OCI-LY1 (cell line): ENCODE data around the gene NKX2-8.
A peak's percentile ranks its signal among the peaks of the same experiment; 100 is the strongest.

Experiments
- H2AFZ ChIP-seq: fragments of 200-600 bp; sonication (generic), shearing (Covaris generic); 2 replicates; pipeline ENCODE4 v1.6.0; 2014; ENCODE audit warnings: antibody characterized with exemption, mild to moderate bottlenecking, low read length
- H3F3A ChIP-seq: fragments of 200-600 bp; sonication (generic), shearing (Covaris generic); 2 replicates; pipeline ENCODE4 v1.6.0; 2014; ENCODE audit warnings: mild to moderate bottlenecking, antibody characterized with exemption, low read length, moderate library complexity; ENCODE audit not compliant: insufficient read depth
- H3K27ac ChIP-seq: fragments of 200-600 bp; sonication (generic); 2 replicates; pipeline ENCODE4 v1.5.1; 2014; ENCODE audit warnings: low read length, mixed run types, mild to moderate bottlenecking, low read depth; ENCODE audit not compliant: poor library complexity, severe bottlenecking
- H3K27me3 ChIP-seq: fragments of 200-600 bp; sonication (generic); 2 replicates; pipeline ENCODE4 v1.6.0; 2014; ENCODE audit warnings: antibody characterized with exemption, mild to moderate bottlenecking, low read length, moderate library complexity; ENCODE audit not compliant: insufficient read depth
- H3K36me3 ChIP-seq: fragments of 200-600 bp; sonication (generic); 2 replicates; pipeline ENCODE4 v1.6.1; 2014; ENCODE audit warnings: mild to moderate bottlenecking, antibody characterized with exemption, low read length, moderate library complexity, mixed read lengths; ENCODE audit not compliant: insufficient read depth
- H3K4me1 ChIP-seq: fragments of 200-600 bp; sonication (generic); 2 replicates; pipeline ENCODE4 v1.5.1; 2014; ENCODE audit warnings: mild to moderate bottlenecking, low read length, moderate library complexity; ENCODE audit not compliant: insufficient read depth, severe bottlenecking
- H3K4me2 ChIP-seq: fragments of 200-600 bp; sonication (generic), shearing (Covaris generic); 2 replicates; pipeline ENCODE4 v1.6.1; 2014; ENCODE audit warnings: low read length
- H3K4me3 ChIP-seq: fragments of 200-600 bp; sonication (generic); 2 replicates; pipeline ENCODE4 v1.5.1; 2014; ENCODE audit warnings: low read length, low read depth, mild to moderate bottlenecking, mixed read lengths; ENCODE audit not compliant: poor library complexity, severe bottlenecking
- H3K79me2 ChIP-seq: fragments of 200-600 bp; shearing (Covaris generic); 2 replicates; pipeline ENCODE4 v1.6.1; 2016; ENCODE audit warnings: mixed run types, low read length, mixed read lengths; ENCODE audit not compliant: insufficient read depth
- H3K9ac ChIP-seq: fragments of 200-600 bp; sonication (generic), shearing (Covaris generic); 2 replicates; pipeline ENCODE4 v1.6.1; 2014; ENCODE audit warnings: mild to moderate bottlenecking, low read length, mixed read lengths
- H3K9me2 ChIP-seq: fragments of 200-600 bp; sonication (generic), shearing (Covaris generic); 2 replicates; pipeline ENCODE4 v1.6.1; 2014; ENCODE audit warnings: low read depth, mild to moderate bottlenecking, low read length, mixed read lengths
- H3K9me3 ChIP-seq: fragments of 200-600 bp; shearing (Covaris generic); 2 replicates; pipeline ENCODE4 v1.6.1; 2014; ENCODE audit warnings: low read length, mixed read lengths
- H4K20me1 ChIP-seq: fragments of 200-600 bp; sonication (generic), shearing (Covaris generic); 2 replicates; pipeline ENCODE4 v1.6.0; 2016; ENCODE audit warnings: mild to moderate bottlenecking, low read length; ENCODE audit not compliant: insufficient read depth
- EZH2 ChIP-seq: fragments of 200-600 bp; sonication (generic), shearing (Covaris generic); IDR thresholded peaks from 2 replicates; pipeline ENCODE4 v1.8.0; 2017; ENCODE audit warnings: borderline replicate concordance, mixed run types, mild to moderate bottlenecking, antibody characterized with exemption, low read length, moderate library complexity, mixed read lengths
- TF ChIP-seq, protein P1 (sequence below): fragments of 200-600 bp; sonication (generic), shearing (Covaris generic); IDR thresholded peaks from 2 replicates; pipeline ENCODE4 v1.5.1; 2017; ENCODE audit warnings: mild to moderate bottlenecking, antibody characterized with exemption, low read length, moderate library complexity, mixed read lengths

NKX2-8 gene

DNA sequence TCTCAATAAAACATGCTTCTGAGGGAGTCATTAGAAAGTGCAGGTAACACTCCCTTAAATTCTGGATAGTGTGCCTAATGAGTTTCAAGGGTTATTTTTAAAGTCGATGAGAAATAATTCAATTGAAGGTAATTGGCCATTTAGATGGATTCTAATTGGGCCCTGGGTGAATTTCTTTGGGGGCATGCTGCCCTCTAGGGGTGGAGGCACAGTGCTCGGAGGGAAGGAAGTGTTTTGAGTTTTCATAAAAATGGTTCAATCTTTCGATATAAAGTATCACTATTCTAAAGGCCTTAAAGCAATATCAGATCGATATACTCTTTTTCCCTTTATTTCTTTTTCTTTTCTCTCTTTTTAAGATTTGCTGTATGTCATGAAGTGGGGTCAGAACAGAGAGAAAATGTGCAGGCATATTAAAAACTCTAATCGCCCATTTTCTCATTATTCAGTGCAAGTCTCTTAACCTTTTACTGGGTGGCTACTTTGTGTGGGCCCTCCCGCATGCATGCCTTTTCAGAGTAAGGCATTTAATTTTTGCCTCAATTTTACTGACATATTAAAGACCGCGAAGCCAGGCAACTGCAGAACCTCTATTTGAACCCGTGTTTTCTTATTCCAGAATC, 25.5 kb downstream of the NKX2-8 start:
- no peak overlapping the region for H3K27ac ChIP-seq
- no peaks in the 10 kb centered on the region for H3K9me2 ChIP-seq
- H3K9me3 ChIP-seq, result no peaks in the 10 kb centered on the region
- no peaks in the 10 kb centered on the region for H3K4me1 ChIP-seq
- TF ChIP-seq EZH2, result no peak
- TF ChIP-seq, protein P1, sequence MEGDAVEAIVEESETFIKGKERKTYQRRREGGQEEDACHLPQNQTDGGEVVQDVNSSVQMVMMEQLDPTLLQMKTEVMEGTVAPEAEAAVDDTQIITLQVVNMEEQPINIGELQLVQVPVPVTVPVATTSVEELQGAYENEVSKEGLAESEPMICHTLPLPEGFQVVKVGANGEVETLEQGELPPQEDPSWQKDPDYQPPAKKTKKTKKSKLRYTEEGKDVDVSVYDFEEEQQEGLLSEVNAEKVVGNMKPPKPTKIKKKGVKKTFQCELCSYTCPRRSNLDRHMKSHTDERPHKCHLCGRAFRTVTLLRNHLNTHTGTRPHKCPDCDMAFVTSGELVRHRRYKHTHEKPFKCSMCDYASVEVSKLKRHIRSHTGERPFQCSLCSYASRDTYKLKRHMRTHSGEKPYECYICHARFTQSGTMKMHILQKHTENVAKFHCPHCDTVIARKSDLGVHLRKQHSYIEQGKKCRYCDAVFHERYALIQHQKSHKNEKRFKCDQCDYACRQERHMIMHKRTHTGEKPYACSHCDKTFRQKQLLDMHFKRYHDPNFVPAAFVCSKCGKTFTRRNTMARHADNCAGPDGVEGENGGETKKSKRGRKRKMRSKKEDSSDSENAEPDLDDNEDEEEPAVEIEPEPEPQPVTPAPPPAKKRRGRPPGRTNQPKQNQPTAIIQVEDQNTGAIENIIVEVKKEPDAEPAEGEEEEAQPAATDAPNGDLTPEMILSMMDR, result peak; percentile 79
- H3K36me3 ChIP-seq, result no peaks in the 10 kb centered on the region
- no peak overlapping the region for H3K4me2 ChIP-seq
- H3K4me3 ChIP-seq, result no peak overlapping the region
- no peaks in the 10 kb centered on the region for H3K27me3 ChIP-seq
- H3F3A ChIP-seq, result no peaks in the 10 kb centered on the region
- no peaks in the 10 kb centered on the region for H3K79me2 ChIP-seq
- H3K9ac ChIP-seq, result no peak overlapping the region
- no peak overlapping the region for H2AFZ ChIP-seq
- no peaks in the 10 kb centered on the region for H4K20me1 ChIP-seq

DNA sequence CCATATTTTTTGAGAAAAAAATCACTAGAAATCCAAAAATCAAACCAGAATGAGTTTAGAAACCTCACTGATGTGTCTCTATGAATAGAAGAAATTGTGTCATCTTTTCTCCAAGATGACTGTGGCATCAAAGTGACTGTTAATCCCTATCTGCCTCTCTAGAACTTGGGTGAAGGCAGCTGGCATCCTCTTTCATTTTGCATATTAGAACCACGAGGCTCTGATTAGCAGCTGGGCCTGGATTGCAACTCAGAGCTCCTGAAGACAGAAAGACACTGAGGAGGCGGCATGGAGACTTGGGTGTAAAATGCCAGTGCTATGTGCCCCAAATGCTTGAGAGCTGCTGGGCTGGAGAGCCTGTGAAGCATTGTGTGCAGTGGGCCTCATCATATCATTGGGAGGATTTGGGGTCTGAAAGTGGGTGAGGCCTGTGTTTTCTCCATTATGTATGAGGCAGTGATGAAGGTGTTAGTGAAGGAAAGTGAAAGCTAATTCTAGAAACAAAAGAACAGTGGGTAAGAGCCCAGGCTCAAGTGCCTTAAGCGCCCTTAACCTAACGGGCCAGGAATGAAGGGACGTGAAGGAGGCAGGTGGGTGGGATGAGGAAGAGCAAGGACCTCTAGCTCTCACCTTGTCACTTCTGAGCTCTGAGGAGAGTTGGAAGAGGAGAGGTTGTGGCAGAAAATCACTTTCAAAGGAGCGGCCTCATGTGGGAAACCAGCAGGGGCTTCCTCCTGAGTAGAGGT, 26.2 kb downstream of the NKX2-8 start:
- Histone ChIP-seq H4K20me1 (no peaks in the 10 kb centered on the region), H3K9ac (no peak overlapping the region), H3K4me1 (no peaks in the 10 kb centered on the region), H3K36me3 (no peaks in the 10 kb centered on the region), H3K27ac (no peak overlapping the region), H3K4me2 (no peak overlapping the region), H3F3A (no peaks in the 10 kb centered on the region), H3K9me2 (no peaks in the 10 kb centered on the region), H3K4me3 (no peak overlapping the region), H3K79me2 (no peaks in the 10 kb centered on the region), H2AFZ (no peak overlapping the region), H3K27me3 (no peaks in the 10 kb centered on the region), H3K9me3 (no peaks in the 10 kb centered on the region)
- TF ChIP-seq, protein P1, result no peak
- TF ChIP-seq EZH2, result no peak

DNA sequence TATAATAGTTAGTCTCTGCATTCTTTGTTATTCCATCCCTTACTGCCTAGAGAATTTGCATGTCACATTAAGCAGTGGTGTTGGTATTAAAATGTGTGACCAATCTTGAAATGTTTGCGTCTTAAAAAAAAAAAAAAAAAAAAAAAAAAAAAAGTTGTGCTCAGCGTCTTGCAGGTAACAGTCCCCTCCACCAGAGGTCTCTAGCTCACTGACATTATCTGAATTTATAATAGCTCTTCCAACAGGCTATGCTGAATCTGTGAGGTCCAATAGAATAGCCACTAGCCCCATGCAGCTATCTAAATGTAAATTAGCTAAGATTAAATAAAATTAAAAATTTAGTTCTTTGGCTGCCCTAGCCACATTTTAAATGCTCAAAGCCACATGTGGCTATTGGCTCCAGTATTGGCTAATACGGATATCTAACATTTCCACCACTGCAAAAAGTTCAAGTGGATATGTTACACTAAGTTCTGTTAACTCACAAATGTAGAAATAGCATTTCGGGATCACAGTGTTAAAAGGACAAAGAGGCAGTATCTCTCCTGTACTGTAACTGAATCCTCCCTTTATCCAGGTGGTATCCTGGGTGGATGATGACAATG, 28.7 kb downstream of the NKX2-8 start:
- Histone ChIP-seq H4K20me1 (no peaks in the 10 kb centered on the region), H2AFZ (no peak overlapping the region)
- TF ChIP-seq EZH2, result no peak
- TF ChIP-seq, protein P1, result peak; percentile 70

More for the DNA sequence above, 28.7 kb downstream of the NKX2-8 start:
- Histone ChIP-seq H3K27me3 (no peaks in the 10 kb centered on the region), H3K9me2 (no peaks in the 10 kb centered on the region), H3K4me1 (no peaks in the 10 kb centered on the region), H3K9me3 (no peaks in the 10 kb centered on the region), H3F3A (no peaks in the 10 kb centered on the region), H3K9ac (no peak overlapping the region), H3K79me2 (no peaks in the 10 kb centered on the region), H3K27ac (no peak overlapping the region), H3K36me3 (no peaks in the 10 kb centered on the region), H3K4me2 (no peak overlapping the region), H3K4me3 (no peak overlapping the region)
